BJ (cell line): ENCODE measurements around the gene DPY19L3. TPM values are rescaled to one million over a fixed set of nuclear protein-coding genes. Genes with fewer than 3 reads are reported as not detected.
"Not testable (repeated sequence)": the region's sequence is repeated elsewhere in the genome, so short reads cannot be mapped to it uniquely, and the experiment has no call there.

ENCODE experiments used
- CTCF ChIA-PET: fragments of 350-600 bp; formaldehyde crosslinking; extraction: SDS; loops from one replicate; lab custom pipeline; 2021; ENCODE audit warnings: antibody characterized with exemption, inconsistent platforms; lab: Yijun Ruan, JAX
- POLR2A ChIA-PET: fragments of 300-600 bp; sonication (Branson Sonifier 250); formaldehyde crosslinking; extraction: SDS; loops from one replicate; lab custom pipeline; 2021; ENCODE audit warnings: antibody characterized with exemption; lab: Charles Lee
- DNase-seq: peaks from one replicate; pipeline ENCODE4 v3.0.0-alpha.2; 2011; ENCODE audit warnings: low read depth
- H3K27me3 ChIP-seq: 2 replicates; pipeline ENCODE4 v1.6.0; 2011; ENCODE audit warnings: low read length; ENCODE audit not compliant: control insufficient read depth, insufficient read depth
- H3K36me3 ChIP-seq: 2 replicates; pipeline ENCODE4 v1.5.1; 2011; ENCODE audit warnings: low read length; ENCODE audit not compliant: control insufficient read depth, insufficient read depth
- H3K4me3 ChIP-seq: 2 replicates; pipeline ENCODE4 v1.5.1; 2011; ENCODE audit warnings: low read depth, mild to moderate bottlenecking, control low read depth, low read length
- CTCF ChIP-seq: IDR thresholded peaks from 2 replicates; pipeline ENCODE4 v1.5.1; 2011; ENCODE audit warnings: low read depth, mild to moderate bottlenecking, control low read depth, inconsistent platforms, low read length, moderate library complexity; ENCODE audit not compliant: insufficient read depth
- polyA plus RNA-seq: library from polyadenylated mRNA; depleted of rRNA; stranded (reverse); fragments of >200 nt; gene quantifications from 2 replicates; pipeline ENCODE4 v1.2.3, GENCODE V29; 2011

The DPY19L3 gene
- polyA plus RNA-seq, 1 experiment, result 31.9 TPM

GRCh38 chr19:32489971-32490370 lies 84.4 kb downstream of the DPY19L3 start:
- DNase-seq, result no peak
- no peak for TF ChIP-seq CTCF
- ChIA-PET POLR2A (no interaction called here), CTCF (no interaction called here)
- H3K4me3 ChIP-seq, result no peak overlapping the region
- no peaks in the 10 kb centered on the region for H3K27me3 ChIP-seq
- peaks cover 4% of the 10 kb centered on the region for H3K36me3 ChIP-seq

GRCh38 chr19:32497391-32497790 lies 91.8 kb downstream of the DPY19L3 start:
- Histone ChIP-seq H3K36me3 (no peaks in the 10 kb centered on the region), H3K27me3 (no peaks in the 10 kb centered on the region), H3K4me3 (no peak overlapping the region)
- DNase-seq, result no peak
- ChIA-PET POLR2A (no interaction called here), CTCF (no interaction called here)
- TF ChIP-seq CTCF, result no peak

DNA sequence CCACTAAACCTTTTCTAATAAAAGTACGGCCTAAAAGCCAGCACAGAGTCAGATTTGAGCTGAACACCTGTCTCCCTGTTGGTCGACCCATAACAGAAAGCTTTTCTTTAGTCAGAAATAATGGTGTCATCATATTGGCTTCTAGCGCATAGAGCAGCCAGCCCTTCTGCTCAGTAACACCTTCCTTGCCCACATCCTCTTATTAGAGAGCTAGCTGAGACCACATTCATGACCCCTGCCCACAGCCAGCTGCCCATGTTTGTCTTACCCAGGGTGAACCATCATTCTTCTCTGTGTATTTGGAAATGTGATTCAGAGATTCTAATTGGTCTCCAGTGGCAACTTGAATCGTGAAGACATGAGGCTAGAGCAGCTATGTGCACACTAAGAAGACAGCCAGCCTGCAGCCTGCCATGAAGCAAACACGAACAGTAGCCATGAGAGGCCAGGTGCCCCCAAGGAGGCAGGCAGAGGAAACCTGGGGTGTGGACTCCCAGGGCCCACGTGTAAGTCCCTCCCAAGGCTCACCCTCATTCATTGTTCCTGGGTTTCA lies 93.2 kb downstream of the DPY19L3 start:
- Histone ChIP-seq H3K36me3 (no peaks in the 10 kb centered on the region), H3K27me3 (no peaks in the 10 kb centered on the region), H3K4me3 (no peak overlapping the region)
- POLR2A ChIA-PET, result no interaction called here
- no peak for TF ChIP-seq CTCF
- no peak for DNase-seq
- CTCF ChIA-PET, result interaction anchor here (0.9 kb wide), 1 partner anchor 8 kb away, joined by 3 read pairs; no protein-coding TSS in a partner anchor

DNA sequence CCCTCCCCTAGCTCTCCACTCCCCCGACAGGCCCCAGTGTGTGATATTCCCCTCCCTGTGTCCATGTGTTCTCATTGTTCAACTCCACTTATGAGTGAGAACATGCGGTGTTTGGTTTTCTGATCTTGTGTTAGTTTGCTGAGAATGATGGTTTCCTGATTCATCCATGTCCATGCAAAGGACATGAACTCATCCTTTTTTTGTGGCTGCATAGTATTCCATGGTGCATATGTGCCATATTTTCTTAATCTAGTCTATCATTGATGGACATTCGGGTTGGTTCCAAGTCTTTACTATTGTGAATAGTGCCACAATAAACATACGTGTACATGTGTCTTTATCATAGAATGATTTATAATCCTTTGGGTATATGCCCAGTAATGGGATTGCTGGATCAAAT lies 106.9 kb downstream of the DPY19L3 start:
- H3K4me3 ChIP-seq, H3K27me3 ChIP-seq, H3K36me3 ChIP-seq, DNase-seq, CTCF ChIA-PET, POLR2A ChIA-PET: not testable (repeated sequence)

GRCh38 chr19:32519023-32519422 lies 113.5 kb downstream of the DPY19L3 start:
- POLR2A ChIA-PET, result no interaction called here
- CTCF ChIA-PET, result no interaction called here
- no peaks in the 10 kb centered on the region for H3K36me3 ChIP-seq
- H3K27me3 ChIP-seq, result no peaks in the 10 kb centered on the region
- DNase-seq, result no peak
- no peak for TF ChIP-seq CTCF
- no peak overlapping the region for H3K4me3 ChIP-seq

GRCh38 chr19:32522967-32523366 lies 117.4 kb downstream of the DPY19L3 start:
- Histone ChIP-seq H3K27me3 (no peaks in the 10 kb centered on the region), H3K4me3 (no peak overlapping the region), H3K36me3 (no peaks in the 10 kb centered on the region)
- DNase-seq, result no peak
- ChIA-PET CTCF (no interaction called here), POLR2A (no interaction called here)
- no peak for TF ChIP-seq CTCF
